Embryonic facial prominence (tissue), 1 donor: ENCODE data around the gene ATE1.
A peak's percentile ranks its signal among the peaks of the same experiment; 100 is the strongest.
"Not testable (repeated sequence)": the region's sequence is repeated elsewhere in the genome, so short reads cannot be mapped to it uniquely, and the experiment has no call there.

Experiments used
- DNase-seq: peaks from one replicate; pipeline ENCODE4 v3.0.0-alpha.2; 2016; ENCODE audit errors: extremely low spot score

The ATE1 gene

GRCh38 chr10:121930268-121931085, 2.6 kb upstream of the ATE1 start:
- not testable (repeated sequence) for DNase-seq

GRCh38 chr10:121929585-121930267, 1.9 kb upstream of the ATE1 start:
- DNase-seq, result not testable (repeated sequence)

- DNase-seq, result no peak
Measured at GRCh38 chr10:121928528-121928884, 675 bp upstream of the ATE1 start.

DNA sequence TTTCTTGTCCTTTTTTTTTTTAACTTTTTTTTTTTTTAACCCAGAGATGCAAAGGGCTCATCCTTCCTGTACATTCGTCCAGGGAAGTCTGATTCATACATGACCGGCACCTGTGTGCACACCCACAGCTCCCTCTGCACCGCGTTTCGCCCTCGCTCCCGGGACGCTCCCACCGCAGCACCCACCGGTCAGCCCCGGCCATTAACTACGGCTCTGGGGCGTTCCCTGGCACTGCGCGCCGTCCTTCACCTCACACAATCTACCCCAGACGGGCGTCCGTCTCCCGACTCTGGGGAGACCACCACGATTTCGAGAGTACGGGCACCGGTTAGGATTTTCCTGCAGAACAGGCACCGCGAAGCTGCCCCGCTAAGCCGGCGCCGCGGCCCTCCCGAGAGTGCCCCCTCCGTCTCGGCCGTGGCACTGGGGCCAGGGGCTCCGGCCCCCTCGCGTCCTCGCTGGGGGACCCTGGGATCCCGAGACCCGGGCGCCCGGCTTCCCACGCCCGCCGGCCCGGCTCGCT, 452 bp downstream of the ATE1 start:
- no peak for DNase-seq

GRCh38 chr10:121926671-121927317, 1.0 kb downstream of the ATE1 start:
- DNase-seq, result peak; percentile 37

GRCh38 chr10:121926157-121926556, 1.7 kb downstream of the ATE1 start:
- DNase-seq, result no peak

DNA sequence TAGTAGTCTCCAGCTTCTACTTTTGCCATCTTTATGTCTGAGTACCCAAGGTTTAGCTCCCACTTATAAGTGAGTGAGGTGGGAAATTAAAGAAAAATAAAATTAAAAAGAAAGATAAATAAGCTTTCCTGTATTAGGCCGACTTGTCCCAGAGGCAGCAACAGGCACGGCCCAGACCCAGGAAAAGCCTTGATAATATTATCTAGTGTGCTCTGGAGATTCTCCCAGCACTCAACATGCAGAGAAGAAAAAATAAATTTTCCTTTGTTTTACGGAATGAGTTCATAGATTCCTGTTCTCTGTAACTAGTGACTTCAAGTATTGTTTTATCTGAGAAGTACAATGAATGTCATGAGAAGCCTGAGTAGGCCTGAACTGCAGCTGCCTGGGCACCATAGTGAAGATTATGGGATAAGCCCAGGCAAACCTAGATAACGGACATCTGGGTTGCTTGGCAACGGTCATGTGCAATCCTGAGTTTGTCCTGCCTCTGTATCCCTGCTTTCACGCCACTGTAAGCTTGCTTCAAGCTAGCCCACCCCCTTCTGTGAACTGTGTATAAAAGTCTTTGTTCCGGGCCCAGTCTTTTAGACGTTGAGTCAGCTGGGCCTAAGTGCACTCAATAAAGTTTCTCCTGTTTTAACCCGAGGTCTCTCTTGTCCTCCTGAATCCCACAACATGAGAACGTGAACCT, 6.4 kb downstream of the ATE1 start:
- no peak for DNase-seq

- DNase-seq, result no peak
Measured at GRCh38 chr10:121919666-121920065, 8.2 kb downstream of the ATE1 start.

DNA sequence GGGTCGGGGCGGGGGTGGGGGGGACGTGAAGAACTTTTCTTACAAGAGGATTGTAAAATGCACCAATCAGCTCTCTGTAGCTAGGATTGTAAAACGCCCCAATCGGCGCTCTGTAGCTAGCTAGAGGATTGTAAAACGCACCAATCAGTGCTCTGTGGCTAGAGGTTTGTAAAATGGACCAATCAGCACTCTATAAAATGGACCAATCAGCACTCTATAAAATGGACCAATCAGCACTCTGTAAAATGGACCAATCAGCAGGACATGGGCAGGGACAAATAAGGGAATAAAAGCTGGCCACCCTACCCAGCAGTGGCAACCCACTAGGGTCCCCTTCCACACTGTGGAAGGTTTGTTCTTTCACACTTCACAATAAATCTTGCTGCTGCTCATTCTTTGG, 9.0 kb downstream of the ATE1 start:
- not testable (repeated sequence) for DNase-seq

- no peak for DNase-seq
Measured at GRCh38 chr10:121914661-121915060, 13.2 kb downstream of the ATE1 start.

GRCh38 chr10:121911421-121911697, 16.5 kb downstream of the ATE1 start:
- DNase-seq, result no peak

DNA sequence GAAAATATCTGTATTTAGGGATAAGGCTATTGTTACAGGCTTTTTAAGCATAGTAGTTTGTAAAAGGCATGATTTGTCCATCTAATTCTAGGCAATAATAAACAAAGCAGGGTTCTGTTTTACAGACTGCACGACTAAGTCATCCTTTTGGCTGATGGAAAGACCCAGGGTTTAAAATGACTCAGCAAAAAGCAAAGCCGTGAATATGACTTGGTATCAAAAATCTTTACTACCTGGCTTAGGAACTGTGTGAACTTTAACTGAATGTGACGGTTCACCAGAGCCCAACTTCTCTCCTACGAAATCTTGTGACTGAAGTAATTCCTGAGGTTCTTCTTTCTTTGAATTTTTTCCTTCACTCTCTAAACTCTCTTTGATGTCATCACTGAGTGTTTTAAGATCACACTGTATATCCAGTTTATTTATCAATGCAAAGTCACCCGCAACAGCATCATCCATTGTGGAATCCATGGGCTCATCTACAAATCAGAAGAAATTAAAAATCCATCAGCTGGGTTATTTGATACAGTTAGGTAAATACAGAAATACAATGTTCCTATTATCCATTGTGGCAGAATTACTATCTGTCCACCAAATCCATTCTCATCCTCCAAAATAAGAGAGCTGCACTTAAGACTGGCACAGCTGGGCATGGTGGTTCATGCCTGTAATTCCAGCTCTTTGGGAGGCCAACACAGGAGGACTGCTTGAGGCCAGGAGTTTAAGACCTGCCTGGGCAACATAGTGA, 17.0 kb downstream of the ATE1 start:
- DNase-seq, result no peak

- no peak for DNase-seq
Measured at GRCh38 chr10:121904888-121905287, 22.9 kb downstream of the ATE1 start.

DNA sequence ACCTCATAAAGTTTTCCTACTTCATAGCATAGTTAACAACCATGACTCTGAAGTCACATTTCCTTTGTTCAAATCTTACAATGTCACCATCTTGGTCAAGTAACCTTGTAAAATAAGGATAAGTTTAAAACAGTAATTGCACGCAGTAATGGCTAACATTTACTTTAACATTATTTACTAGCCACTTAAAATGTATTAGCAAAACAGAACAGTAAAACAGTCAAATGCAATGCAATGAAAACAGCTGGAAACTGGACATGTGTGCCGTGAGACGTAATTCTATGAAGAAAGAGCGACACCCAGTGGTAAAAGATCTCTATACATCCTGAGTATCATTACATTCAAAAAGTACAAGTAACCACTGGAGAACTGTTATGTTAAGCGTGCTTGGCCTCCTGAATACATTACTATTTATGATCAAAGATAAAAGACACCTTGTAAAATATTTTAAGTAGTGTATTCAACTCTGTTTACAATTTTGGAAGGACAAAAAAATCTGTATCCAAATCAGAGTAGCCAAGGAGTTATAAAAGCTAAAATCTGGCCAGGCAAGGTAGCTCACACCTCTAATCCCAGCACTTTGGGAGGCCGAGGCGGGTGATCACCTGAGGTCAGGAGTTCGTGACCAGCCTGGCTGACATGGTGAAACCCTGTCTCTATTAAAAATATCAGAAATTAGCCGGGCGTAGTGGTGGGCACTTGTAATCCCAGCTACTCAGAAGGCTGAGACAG, 27.2 kb downstream of the ATE1 start:
- DNase-seq, result peak; percentile 75

GRCh38 chr10:121899727-121900126, 28.1 kb downstream of the ATE1 start:
- no peak for DNase-seq

GRCh38 chr10:121891103-121891502, 36.7 kb downstream of the ATE1 start:
- no peak for DNase-seq

- DNase-seq, result no peak
Measured at GRCh38 chr10:121889212-121889611, 38.6 kb downstream of the ATE1 start.

DNA sequence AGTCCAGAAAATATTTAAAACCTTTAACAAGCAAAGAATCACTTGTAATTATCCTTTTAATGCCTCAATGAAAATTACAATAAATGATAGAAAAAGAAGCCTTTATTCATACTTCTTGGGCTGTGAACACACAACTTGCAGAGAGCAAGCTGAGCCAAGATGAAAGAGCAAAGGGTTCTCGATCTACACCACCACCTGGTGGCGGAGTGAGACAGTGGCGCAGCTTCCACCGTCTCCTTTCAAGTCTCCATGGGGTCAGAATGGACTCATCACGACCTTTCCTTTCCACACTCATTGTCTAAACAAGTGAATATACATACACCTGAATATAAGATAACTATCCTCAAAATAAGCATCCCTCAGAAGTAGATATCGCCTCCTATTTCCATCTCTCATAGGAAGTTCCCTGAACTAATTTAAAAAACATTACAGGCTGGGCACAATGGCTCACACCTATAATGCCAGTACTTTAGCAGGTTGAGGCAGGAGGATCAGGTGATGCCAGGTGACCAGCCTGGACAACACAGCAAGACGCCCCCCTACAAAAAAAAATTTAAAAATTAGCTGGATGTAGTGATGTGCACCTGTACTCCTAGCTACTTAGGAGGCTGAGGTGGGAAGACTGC, 40.7 kb downstream of the ATE1 start:
- DNase-seq, result no peak

DNA sequence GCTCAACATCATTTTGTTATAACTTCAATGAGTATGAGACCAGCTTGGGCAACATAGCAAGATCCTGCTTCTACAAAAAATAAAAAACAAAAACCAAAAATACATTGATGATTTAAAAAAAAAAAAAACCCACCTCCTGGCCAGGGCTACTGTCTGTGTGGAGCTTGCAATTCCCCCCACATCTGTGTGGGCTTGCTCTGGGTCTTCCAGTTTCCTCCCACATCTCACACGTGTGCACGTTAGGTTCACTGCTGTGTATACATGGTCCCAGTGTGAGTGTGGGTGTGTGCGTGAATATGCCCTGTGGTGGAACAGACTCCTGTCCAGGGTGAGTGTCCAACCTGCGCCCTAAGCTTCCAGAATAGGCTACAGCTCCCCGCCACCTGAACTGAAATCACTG, 41.6 kb downstream of the ATE1 start:
- DNase-seq, result no peak

GRCh38 chr10:121880895-121881294, 46.9 kb downstream of the ATE1 start:
- DNase-seq, result no peak
